SK-N-MC (cell line): ENCODE results near the gene RALGAPA2.

Experiments
- EZH2 ChIP-seq: fragments of 200-600 bp; sonication (generic); IDR thresholded peaks from one replicate; pipeline ENCODE4 v1.6.1; 2017; ENCODE audit warnings: antibody characterized with exemption
- FOXP2 ChIP-seq: optimal IDR thresholded peaks from 2 replicates; pipeline ENCODE3; 2011; ENCODE audit warnings: mild to moderate bottlenecking, moderate library complexity; ENCODE audit not compliant: insufficient read depth; ENCODE audit errors: extremely low read length, control extremely low read depth
- POLR2AphosphoS5 ChIP-seq: IDR thresholded peaks from 2 replicates; pipeline ENCODE4 v1.6.1; 2012; ENCODE audit warnings: mild to moderate bottlenecking, low read depth, low read length, borderline replicate concordance

DNA sequence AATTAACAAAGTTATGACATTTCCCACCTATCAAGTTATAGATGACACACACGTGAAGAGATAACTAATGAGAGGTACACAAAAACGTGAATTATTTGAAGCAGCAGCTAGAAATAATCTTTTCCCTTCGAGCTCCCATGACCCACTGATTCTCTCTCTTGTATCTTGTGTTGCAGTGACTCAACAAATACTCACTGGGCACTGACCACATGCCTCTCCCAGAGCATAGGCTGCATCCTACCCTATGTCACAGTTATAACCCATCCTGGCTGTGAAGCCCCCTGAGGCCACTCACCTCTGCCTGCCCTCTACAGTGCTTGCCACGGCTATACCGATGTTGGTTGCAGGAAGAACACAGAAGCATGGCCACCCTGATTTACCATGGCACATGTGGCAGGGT, 252.7 kb downstream of the RALGAPA2 start:
- TF ChIP-seq POLR2AphosphoS5 = no peak
- TF ChIP-seq EZH2 = no peak
- no peak for TF ChIP-seq FOXP2
